OCI-M1 (cell line): Measurements from ENCODE around the gene GATA6.

Experiments
- DNase-seq: peaks from one replicate; lab custom pipeline; 2025; lab: John Stamatoyannopoulos, UW

GATA6 gene

DNA sequence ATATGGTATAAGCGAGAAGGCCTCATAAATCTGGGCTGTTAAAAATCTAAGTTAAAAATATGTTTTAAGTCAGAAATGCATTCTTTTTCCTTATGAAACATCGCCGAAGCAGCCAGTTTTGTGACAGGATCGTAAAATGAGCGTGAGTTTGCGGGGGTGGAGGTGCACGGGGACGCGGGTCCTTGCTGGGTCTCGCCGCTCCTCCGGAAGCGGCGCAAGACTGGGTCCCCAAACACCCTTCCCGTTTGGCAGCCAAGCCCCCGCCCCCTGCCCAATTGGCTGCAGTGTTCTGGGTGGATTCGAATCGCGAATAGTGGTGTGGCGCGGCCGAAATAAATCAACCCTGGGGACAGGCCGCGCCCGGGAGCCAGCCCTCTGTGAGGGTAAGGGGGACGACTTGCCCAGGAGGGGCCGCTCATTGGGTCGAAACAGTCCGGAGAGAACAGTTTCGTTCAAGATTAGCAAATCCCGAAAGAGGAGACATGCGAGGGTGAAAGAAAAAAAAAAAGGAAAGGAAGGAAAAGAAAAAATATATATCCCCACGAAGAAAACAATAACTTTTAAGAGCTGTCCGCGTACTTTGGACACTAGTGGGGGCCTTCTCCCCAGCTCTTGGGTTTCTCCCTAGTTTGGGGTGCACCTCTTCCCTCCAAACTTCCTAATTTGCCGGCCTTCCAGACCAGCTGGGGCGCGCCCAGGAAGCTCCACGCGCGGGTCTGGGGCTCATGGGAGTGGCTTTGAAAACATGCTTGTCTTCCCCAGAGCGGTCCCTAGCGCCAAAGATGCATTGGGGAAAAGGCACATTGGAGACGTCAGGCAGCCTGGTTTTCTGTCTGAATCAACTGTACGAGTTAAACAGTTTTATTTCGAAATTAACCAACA, 3.1 kb upstream of the GATA6 start:
- no peak for DNase-seq

DNA sequence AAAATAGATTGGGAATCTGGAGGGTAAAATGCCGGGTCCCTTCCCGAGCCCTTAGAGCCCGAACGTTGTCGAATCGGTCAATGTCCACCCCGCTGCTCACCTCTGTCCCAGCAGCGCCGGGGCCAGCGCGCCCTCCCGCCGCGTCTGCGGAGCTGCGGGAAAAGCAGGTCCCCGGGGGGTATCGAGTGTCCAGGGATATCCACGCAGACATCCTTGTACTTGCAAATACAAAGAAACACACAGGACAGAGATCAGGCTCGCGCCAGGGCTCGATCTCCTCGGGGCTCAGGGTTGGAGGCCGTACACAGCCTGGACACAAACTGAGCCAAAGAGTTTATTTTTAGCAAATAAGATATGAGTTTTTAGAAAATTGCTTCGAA, 2.3 kb upstream of the GATA6 start:
- DNase-seq = no peak

DNA sequence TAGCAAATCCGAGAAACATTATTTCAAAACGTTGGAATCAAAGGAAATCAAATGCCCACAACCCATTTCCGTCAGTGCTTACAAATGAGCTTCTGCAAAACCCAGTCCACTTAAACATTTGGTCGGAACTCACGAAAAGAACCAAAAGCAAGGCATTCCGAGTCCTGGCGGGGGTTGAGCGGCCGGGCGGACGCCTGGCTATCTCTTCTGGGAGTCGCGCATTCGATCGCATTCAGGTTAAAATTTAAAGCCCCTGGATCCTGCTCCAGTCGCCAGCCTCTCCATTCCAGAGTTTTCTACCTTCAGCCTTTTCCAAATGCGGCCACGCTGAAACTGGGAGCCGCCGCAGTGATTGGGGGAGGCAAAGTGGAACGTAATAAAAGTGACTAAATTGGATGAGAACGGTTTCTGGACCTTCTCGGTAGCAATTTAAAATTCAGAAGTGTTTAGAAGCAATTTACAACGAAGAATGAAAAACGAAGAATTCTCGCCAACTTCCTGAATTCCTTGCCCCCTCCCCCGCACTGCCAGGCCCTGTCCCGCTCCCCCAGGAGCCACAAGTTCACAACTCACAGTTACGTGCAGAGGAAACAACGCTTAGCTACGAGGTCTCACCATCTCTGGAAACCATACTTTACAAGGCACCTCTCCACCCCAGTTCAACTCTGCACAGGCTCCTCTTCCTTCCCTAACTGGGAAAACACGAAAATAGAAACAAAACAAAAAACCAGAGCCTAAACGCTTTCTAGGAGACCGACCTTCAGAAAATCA, 1.7 kb upstream of the GATA6 start:
- DNase-seq = no peak

DNA sequence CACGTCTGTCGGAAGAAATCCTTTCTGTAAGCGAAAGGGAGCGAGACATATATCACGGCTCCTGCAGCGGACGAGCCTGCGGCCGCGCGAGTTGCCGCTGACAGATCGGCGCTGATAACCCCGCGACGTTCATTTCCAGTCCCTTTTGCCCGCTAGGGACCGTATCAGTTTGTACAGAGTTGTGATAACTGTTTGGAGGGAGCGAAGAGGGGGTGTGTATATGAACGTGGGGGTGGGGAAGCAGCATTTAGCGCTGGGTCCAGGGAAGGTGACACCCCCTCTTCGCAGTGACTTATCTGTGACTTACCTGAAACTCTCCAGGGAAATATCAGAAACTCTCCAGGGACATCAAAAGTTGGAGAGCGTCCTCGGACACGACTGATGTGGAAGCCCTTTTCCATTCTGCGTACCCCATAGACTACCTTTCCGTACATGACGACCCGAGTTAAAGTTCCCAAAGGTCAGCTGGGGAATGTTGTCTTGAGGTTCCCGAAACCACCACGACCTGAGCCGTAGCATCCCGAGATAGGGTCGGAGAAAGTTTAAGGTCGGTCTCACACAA, 948 bp upstream of the GATA6 start:
- DNase-seq = peak; percentile 84

GRCh38 chr18:22169889-22170420, 566 bp downstream of the GATA6 start:
- DNase-seq = peak; percentile 92

GRCh38 chr18:22170421-22171257, 1.2 kb downstream of the GATA6 start:
- DNase-seq = peak; percentile 74

DNA sequence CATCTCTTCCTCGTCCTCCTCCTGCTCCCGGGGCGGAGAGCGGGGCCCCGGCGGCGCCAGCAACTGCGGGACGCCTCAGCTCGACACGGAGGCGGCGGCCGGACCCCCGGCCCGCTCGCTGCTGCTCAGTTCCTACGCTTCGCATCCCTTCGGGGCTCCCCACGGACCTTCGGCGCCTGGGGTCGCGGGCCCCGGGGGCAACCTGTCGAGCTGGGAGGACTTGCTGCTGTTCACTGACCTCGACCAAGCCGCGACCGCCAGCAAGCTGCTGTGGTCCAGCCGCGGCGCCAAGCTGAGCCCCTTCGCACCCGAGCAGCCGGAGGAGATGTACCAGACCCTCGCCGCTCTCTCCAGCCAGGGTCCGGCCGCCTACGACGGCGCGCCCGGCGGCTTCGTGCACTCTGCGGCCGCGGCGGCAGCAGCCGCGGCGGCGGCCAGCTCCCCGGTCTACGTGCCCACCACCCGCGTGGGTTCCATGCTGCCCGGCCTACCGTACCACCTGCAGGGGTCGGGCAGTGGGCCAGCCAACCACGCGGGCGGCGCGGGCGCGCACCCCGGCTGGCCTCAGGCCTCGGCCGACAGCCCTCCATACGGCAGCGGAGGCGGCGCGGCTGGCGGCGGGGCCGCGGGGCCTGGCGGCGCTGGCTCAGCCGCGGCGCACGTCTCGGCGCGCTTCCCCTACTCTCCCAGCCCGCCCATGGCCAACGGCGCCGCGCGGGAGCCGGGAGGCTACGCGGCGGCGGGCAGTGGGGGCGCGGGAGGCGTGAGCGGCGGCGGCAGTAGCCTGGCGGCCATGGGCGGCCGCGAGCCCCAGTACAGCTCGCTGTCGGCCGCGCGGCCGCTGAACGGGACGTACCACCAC, 2.1 kb downstream of the GATA6 start:
- DNase-seq = no peak

DNA sequence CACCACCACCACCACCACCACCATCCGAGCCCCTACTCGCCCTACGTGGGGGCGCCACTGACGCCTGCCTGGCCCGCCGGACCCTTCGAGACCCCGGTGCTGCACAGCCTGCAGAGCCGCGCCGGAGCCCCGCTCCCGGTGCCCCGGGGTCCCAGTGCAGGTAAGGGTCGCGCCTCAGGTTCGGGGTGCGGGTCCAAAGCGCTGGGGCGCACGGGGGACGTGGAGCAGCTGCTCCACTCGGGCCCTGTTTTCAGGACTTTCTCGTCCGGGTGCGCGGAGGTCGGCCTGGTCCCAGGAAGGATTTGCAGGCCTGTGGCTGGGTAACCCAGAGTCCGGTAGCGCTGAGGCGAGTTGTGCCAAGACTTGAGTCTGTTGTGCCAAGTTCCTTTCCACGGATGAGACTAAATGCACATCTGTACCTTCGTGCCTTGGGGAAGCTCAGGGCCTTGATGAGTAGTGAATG, 2.8 kb downstream of the GATA6 start:
- no peak for DNase-seq

- DNase-seq = no peak
These were observed 3.2 kb downstream of the GATA6 start for GRCh38 chr18:22172594-22173049.

- no peak for DNase-seq
These were observed 4.0 kb downstream of the GATA6 start for GRCh38 chr18:22173221-22173927.

DNA sequence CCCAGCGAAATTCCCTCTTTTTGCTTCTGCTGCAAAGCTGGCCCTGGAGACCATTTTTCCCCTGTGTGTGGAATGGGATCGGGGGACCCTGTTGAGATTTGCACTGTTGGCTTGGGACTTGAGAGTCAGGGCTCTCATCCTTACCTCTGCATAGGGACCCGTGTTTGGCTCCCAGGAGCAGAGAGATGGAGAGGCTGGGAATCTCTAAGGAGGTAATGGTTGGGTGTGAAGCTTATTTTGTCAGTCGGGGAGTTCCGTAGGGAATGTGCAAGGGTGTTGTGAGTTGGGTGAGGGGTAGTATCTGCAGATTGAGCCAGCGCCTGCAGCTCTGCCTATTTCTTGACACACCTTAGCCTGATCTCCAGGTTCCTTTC, 4.5 kb downstream of the GATA6 start:
- DNase-seq = no peak

- DNase-seq = peak; percentile 54
These were observed 5.2 kb downstream of the GATA6 start for GRCh38 chr18:22174341-22175145.

DNA sequence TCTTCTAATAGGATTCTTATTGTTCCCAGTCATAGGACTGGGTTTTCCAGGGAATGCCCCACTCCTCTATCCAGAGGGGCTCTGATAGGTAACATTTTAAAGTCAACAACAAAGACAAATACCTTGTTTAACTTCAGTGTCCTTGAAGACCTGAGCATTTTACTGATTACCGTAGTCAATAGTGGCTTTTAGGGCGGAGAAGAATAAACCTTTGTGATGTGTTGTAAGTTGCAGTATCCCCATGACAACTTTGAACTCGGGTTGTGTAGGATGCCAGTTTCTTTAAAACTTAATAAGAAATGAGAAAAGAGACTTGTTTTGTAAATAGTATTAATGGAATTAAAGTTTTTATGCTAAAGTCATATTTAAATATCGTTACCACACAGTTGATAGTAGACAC, 6.0 kb downstream of the GATA6 start:
- no peak for DNase-seq

DNA sequence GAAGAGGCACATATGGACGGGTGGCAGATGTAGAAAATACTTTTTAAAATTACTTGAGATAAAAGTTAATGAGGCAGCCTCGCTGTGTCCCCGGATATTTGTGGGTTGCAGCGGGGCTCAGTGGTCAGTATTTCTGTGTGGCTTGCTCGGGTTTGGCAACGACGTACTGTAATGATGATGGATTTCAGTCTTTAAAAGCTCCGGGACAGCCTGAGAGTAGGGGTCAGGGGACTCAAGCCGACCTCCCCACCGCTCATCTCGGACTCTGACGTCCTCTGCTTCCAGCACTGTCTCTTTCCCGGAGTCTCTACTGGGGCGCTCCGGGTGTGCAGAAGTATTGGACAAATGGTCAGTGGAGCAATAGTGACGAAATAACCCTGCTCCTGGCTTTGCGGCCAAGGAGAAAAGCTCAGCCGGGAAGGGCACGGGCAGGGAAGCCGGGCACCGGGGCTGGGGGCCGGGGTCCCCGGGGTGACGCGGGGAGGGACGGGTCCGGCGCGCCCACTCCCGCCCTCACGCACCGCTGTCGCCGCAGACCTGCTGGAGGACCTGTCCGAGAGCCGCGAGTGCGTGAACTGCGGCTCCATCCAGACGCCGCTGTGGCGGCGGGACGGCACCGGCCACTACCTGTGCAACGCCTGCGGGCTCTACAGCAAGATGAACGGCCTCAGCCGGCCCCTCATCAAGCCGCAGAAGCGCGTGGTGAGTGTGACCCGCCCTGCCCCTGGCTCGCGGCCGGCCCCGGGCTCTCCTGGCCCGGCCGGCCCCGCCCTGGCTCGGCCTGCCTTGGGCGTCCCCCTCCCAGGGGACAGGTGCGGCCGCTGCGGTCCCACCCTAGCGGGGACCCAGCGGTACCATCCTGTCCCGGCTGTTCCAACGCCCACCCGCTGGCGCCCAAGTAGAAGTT, 7.3 kb downstream of the GATA6 start:
- no peak for DNase-seq

DNA sequence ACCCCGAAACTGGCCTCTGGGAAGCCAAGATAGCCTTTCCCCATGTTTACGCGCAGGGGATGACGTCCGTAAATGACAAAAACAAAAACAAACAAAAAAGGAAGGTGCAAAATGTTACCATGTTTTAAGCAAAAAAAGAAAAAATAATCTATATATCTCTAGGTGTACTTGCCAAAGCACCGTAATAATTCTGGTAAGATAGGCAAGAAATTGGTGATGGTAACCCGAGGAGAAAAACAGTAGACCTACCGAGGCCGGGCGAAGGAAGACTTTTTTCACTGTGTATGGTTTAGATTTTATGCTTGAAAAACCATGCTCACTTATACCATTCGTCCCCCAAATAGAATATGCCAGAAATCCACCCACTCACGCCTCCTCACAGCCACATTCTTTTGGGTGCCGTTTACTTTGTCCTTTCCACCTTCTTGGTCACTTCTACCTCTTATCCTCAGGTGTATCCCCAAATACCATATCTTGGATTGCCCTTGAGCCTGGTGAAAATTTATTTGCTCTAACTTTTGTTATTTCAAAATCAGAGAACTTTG, 8.0 kb downstream of the GATA6 start:
- no peak for DNase-seq

DNA sequence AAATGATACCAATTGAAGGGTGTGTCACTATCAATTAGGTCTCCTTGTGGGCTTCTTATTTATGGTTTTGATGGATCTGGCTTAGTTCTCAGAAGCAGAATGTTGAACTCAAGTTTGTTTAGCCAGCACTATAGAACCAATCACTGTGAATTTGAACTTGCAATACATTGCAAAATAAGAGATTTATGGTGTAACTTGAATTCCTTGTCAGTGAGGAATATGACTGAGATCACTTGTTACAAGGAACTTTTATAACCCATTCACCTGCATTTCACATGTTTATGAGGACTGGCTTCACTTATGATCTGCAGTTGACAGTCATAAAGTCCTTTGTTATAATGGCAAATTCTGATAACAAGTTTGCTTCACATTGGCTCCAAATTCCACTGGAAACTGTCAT, 9.8 kb downstream of the GATA6 start:
- no peak for DNase-seq

DNA sequence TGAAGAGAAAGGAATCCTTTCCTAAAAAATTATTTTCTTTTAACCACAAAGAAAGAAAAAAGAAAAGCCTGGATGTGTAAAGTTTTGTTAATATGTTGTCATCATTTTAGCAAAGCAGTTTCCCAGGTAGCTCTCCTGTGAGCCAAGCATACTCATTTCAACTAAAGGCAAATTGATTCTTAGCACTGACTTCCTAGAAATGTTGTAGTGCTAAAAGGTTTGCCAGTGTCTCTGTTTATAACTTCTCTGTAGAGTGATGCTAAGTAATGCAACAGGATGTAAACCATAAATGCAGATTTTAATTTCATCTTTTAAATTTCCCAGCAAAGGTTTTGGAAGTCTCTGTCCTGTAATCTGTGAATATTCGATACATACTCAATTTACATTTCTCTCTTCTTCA, 10.2 kb downstream of the GATA6 start:
- DNase-seq = no peak

GRCh38 chr18:22180722-22181121, 11.3 kb downstream of the GATA6 start:
- no peak for DNase-seq
